Left colon (tissue), 2 donors: ENCODE data around the gene ZNF74. TPM values are rescaled to one million over a fixed set of nuclear protein-coding genes. Genes with fewer than 3 reads are reported as not detected.
"Not testable (repeated sequence)": the region's sequence is repeated elsewhere in the genome, so short reads cannot be mapped to it uniquely, and the experiment has no call there.

ENCODE experiments used
- ATAC-seq: fragments of 200-7000 bp; cut with Tn5 transposase; one replicate; pipeline ENCODE4 v1.9.1; 2020; ENCODE audit warnings: mild to moderate bottlenecking, moderate library complexity
- DNase-seq, 2 donors: peaks; one replicate each; pipeline ENCODE4 v3.0.0-alpha.2; 2020
- intact Hi-C, 2 donors: fragments of 100-400 bp; cut with DNase I in 1 of 2; cut with micrococcal nuclease in 1 of 2; formaldehyde crosslinking; loops; one replicate each; pipeline versions ENCODE4 v1.11.2 to v1.14.0; 2022; cut with DNase I, micrococcal nuclease
- total RNA-seq, 2 donors: library from RNA; stranded (reverse); fragmentation: NEBNext Ultra II Directional; extraction: Animal tissue kit (Norgen Biotek cat#: 25700); gene quantifications; one replicate each; pipeline ENCODE4 v1.2.1, GENCODE V29; 2021
- donor health status: DM: no; HTN: no; CAD: no.
- donor health status: DM: yes; HTN: yes; CAD: no.

The ZNF74 gene
- total RNA-seq, 2 donors from 2014 or later: 5.5 to 7.2 TPM

- intact Hi-C loops: no loop called here
- DNase-seq (no peak), ATAC-seq (no peak)
Observed at GRCh38 chr22:20395907-20396287, 1.9 kb downstream of the ZNF74 start.

- DNase-seq (no peak), ATAC-seq (no peak)
- intact Hi-C loops: no loop called here
Observed at GRCh38 chr22:20396639-20397038, 2.7 kb downstream of the ZNF74 start.

- intact Hi-C loops: no loop called here
- no peak for ATAC-seq
- DNase-seq: no peak
Observed at GRCh38 chr22:20397498-20397897, 3.5 kb downstream of the ZNF74 start.

GRCh38 chr22:20398420-20398819, 4.5 kb downstream of the ZNF74 start:
- intact Hi-C loops: no loop called here
- DNase-seq (no peak), ATAC-seq (no peak)

GRCh38 chr22:20399866-20400605, 6.1 kb downstream of the ZNF74 start:
- ATAC-seq (no peak), DNase-seq (no peak)
- intact Hi-C loops: no loop called here

- ATAC-seq (no peak), DNase-seq (no peak)
- intact Hi-C loops: no loop called here
Observed at GRCh38 chr22:20400606-20401375, 6.8 kb downstream of the ZNF74 start.

- ATAC-seq: no peak
- intact Hi-C loops: no loop called here
- DNase-seq: no peak
Observed at GRCh38 chr22:20401376-20402014, 7.5 kb downstream of the ZNF74 start.

GRCh38 chr22:20402960-20403778, 9.2 kb downstream of the ZNF74 start:
- ATAC-seq: no peak
- no peak for DNase-seq
- intact Hi-C loops: no loop called here

GRCh38 chr22:20403779-20404140, 9.8 kb downstream of the ZNF74 start:
- DNase-seq: no peak
- intact Hi-C loops: no loop called here
- ATAC-seq: no peak

GRCh38 chr22:20404881-20405280, 10.9 kb downstream of the ZNF74 start:
- DNase-seq (no peak), ATAC-seq (no peak)
- intact Hi-C loops: no loop called here

- ATAC-seq: no peak
- no peak for DNase-seq
- intact Hi-C loops: no loop called here
Observed at GRCh38 chr22:20405291-20405930, 11.5 kb downstream of the ZNF74 start.

GRCh38 chr22:20405931-20406685, 12.2 kb downstream of the ZNF74 start:
- intact Hi-C loops: no loop called here
- DNase-seq (no peak), ATAC-seq (no peak)

- intact Hi-C loops: no loop called here
- ATAC-seq: no peak
Observed at GRCh38 chr22:20406686-20407408, 12.9 kb downstream of the ZNF74 start.

GRCh38 chr22:20407829-20408228, 13.9 kb downstream of the ZNF74 start:
- ATAC-seq: no peak
- DNase-seq: no peak
- intact Hi-C loops: no loop called here

More at GRCh38 chr22:20406686-20407408, 12.9 kb downstream of the ZNF74 start:
- DNase-seq: no peak

GRCh38 chr22:20408891-20409290, 14.9 kb downstream of the ZNF74 start:
- intact Hi-C loops: no loop called here
- ATAC-seq (no peak), DNase-seq (no peak)

GRCh38 chr22:20409385-20409784, 15.4 kb downstream of the ZNF74 start:
- ATAC-seq, intact Hi-C loops, DNase-seq: not testable (repeated sequence)

- no peak for DNase-seq
- no peak for ATAC-seq
- intact Hi-C loops: no loop called here
Observed at GRCh38 chr22:20412474-20413216, 18.7 kb downstream of the ZNF74 start.
